ENCODE data around the gene PTX3. TPM values are rescaled to one million over a fixed set of nuclear protein-coding genes. Genes with fewer than 3 reads are reported as not detected.
A peak's percentile ranks its signal among the peaks of the same experiment; 100 is the strongest.

PTX3 gene
- total RNA-seq, 2 experiments from 2014 or later = 0.10 TPM; not detected in 1

DNA sequence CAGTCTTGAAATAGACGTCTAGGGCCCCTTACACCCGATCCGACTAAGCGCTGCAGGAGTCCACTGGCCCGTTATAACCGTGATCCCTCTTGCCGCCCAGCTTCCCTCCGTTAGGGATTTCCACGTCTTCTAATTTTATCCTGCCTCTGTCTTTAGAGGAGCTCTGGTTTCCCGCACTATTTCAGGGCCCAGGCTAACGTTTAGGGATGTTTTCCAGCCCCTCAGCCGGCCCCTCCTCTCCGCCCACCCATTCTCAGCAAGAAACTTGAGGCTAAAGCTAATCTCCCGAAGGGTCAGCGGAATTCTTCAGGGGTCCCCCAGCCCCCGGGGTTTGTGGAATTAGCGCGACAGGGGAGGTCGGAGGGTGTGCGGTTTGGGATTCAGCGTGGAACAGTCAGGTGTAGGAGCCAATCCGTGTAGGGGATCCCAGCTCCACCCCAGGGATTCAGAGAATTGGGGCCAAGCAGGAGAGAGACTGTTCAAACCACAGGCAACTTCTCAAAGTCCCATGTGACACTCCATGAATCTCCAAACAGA, 1.6 kb downstream of the PTX3 start:
- H3K9me3 Mint-ChIP-seq = no peaks in the 10 kb centered on the region
- ChIA-PET POLR2A (no interaction called here), CTCF (interaction anchor here (0.7 kb wide), 1 partner anchor 94 kb away, joined by 4 read pairs; no protein-coding TSS in a partner anchor)
- H3K36me3 Mint-ChIP-seq = no peaks in the 10 kb centered on the region
- peaks cover 25% of the 10 kb centered on the region for H3K27me3 Mint-ChIP-seq
- DNase-seq = no peak
- peak overlapping the region; percentile 16 for H3K4me3 Mint-ChIP-seq
- no peak overlapping the region for H3K27ac Mint-ChIP-seq
- intact Hi-C loops (cut with micrococcal nuclease) = no loop called here
- peaks cover 10% of the 10 kb centered on the region for H3K4me1 Mint-ChIP-seq (ENCODE audit: low read depth)

DNA sequence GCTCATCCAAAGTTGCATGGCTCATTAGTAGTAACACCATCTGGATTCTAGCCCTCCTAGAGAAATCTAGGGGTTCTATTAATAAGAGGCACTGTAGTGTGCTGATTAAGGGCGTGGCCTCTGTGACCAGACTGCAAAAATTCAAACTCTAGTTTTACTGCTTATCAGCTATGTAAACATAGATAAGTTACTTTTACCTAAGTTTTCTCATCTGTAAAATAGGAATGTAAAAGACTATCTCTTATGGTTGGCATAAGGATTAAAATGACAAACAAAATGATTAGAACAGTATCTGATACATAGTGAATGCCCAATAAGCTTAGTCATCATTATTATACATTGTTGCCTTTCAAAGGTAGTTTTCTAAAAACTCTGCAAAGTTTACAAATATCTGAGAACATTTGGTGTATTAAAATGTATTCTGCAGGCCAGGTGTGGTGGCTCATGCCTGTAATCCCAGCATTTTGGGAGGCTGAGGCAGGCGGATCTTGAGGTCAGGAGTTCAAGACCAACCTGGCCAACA, 4.5 kb downstream of the PTX3 start:
- no peaks in the 10 kb centered on the region for H3K9me3 Mint-ChIP-seq
- no peak for DNase-seq
- ChIA-PET CTCF (interaction anchor here (0.6 kb wide), 1 partner anchor 1825 kb away, joined by 3 read pairs; no protein-coding TSS in a partner anchor), POLR2A (no interaction called here)
- H3K4me1 Mint-ChIP-seq (ENCODE audit: low read depth) = peaks cover 10% of the 10 kb centered on the region
- H3K36me3 Mint-ChIP-seq = no peaks in the 10 kb centered on the region
- no peak overlapping the region for H3K27ac Mint-ChIP-seq
- intact Hi-C loops (cut with micrococcal nuclease) = no loop called here
- peaks cover 25% of the 10 kb centered on the region for H3K27me3 Mint-ChIP-seq
- H3K4me3 Mint-ChIP-seq = no peak overlapping the region

DNA sequence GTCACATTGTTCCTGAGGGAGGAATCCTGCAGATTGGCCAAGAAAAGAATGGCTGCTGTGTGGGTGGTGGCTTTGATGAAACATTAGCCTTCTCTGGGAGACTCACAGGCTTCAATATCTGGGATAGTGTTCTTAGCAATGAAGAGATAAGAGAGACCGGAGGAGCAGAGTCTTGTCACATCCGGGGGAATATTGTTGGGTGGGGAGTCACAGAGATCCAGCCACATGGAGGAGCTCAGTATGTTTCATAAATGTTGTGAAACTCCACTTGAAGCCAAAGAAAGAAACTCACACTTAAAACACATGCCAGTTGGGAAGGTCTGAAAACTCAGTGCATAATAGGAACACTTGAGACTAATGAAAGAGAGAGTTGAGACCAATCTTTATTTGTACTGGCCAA, 6.1 kb downstream of the PTX3 start:
- POLR2A ChIA-PET = no interaction called here
- H3K36me3 Mint-ChIP-seq = no peaks in the 10 kb centered on the region
- intact Hi-C loops (cut with micrococcal nuclease) = no loop called here
- H3K27me3 Mint-ChIP-seq = peaks cover 13% of the 10 kb centered on the region
- no peak overlapping the region for H3K4me3 Mint-ChIP-seq
- H3K27ac Mint-ChIP-seq = no peak overlapping the region
- DNase-seq = no peak
- CTCF ChIA-PET = no interaction called here
- peaks cover 4% of the 10 kb centered on the region for H3K4me1 Mint-ChIP-seq (ENCODE audit: low read depth)
- H3K9me3 Mint-ChIP-seq = no peaks in the 10 kb centered on the region

DNA sequence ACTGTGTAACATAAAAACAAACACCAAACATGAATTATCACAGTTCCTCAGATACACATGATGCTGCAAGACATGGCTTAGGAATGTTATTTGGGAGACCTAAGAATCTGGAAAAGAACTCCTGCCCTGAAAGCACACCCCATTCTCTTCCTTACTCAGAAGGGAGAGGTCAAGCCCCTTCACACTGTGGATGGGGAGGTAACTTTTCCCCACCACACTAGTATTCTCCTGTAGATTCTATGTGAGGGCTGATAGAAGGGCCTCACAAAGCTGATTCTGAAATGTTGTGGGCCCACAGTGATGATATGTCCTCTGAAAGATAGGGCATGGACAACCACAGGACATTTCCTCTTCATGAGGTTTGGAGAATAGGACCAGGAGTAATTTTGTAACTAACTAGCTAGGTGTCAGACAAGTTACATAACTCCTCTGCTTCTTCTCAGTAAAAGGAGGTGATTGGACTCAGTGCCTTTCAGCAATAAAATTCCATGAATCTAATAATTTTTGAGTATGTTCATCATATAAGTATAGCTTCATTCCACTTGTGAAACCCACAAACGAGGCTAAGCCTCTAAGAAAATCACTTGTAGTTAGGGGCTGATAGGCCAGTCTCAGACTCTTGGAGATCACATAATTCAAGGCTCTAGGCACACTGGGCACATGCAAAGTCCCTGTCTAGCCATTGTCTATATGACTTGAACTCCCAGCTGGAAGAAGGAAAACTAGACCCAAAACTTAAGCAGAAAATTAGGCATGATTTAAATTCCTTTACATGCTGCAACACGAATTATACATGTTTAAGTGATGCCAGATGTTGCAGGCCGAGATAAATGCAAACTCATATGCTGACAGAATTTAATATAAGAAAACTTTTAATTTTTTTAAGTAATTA, 7.5 kb downstream of the PTX3 start:
- CTCF ChIA-PET = interaction anchor here (0.6 to 1.1 kb wide), 2 partner anchors 13 to 21 kb away, joined by 3 read pairs; no protein-coding TSS in a partner anchor
- POLR2A ChIA-PET = no interaction called here
- Mint-ChIP-seq H3K36me3 (no peaks in the 10 kb centered on the region), H3K4me3 (no peak overlapping the region), H3K27me3 (peaks cover under 1% of the 10 kb centered on the region), H3K4me1 (ENCODE audit: low read depth) (no peaks in the 10 kb centered on the region), H3K9me3 (no peaks in the 10 kb centered on the region), H3K27ac (no peak overlapping the region)
- no peak for DNase-seq
- intact Hi-C loops (cut with micrococcal nuclease) = no loop called here

DNA sequence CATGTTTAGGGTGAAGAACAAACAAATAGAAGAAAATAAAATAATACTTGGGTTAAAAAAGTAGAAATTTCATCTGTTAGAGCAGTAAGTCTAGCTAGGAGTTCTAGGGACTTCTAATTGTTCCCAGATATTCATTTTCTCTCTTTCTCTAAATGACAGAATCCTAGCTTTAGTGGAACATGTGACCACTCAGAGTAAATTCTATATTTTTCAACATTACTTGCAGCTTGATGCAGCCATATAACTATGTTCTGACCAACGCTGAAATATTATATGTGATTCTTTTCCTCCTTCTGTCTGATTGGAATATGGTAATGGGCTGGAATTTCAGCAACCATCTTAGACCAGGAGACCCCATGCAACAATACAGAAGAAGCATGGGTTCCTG, 8.1 kb downstream of the PTX3 start:
- no peaks in the 10 kb centered on the region for H3K4me1 Mint-ChIP-seq (ENCODE audit: low read depth)
- intact Hi-C loops (cut with micrococcal nuclease) = no loop called here
- no peak overlapping the region for H3K4me3 Mint-ChIP-seq
- no peak for DNase-seq
- ChIA-PET CTCF (no interaction called here), POLR2A (no interaction called here)
- H3K9me3 Mint-ChIP-seq = no peaks in the 10 kb centered on the region
- H3K27me3 Mint-ChIP-seq = no peaks in the 10 kb centered on the region
- H3K27ac Mint-ChIP-seq = no peak overlapping the region
- H3K36me3 Mint-ChIP-seq = no peaks in the 10 kb centered on the region

DNA sequence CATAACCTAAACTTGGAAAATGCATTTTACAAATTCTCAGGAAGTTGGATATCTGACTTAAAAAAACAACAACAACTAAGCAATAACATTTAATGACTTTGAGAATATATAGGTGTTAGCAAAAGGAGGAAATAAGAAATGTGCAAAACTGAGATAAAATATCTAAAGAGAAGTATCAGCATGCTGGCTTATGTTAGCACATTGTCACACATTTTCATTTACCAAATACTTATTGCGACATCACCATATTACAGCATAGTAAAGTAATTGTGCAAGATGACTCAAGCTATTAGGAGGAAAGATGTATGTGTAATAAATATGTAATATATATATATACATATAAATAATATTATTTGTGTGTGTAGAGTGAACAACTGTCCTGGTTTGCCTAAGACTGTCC, 9.2 kb downstream of the PTX3 start:
- intact Hi-C loops (cut with micrococcal nuclease) = no loop called here
- H3K27me3 Mint-ChIP-seq = no peaks in the 10 kb centered on the region
- no peak overlapping the region for H3K4me3 Mint-ChIP-seq
- ChIA-PET POLR2A (no interaction called here), CTCF (no interaction called here)
- no peak overlapping the region for H3K27ac Mint-ChIP-seq
- no peaks in the 10 kb centered on the region for H3K36me3 Mint-ChIP-seq
- no peaks in the 10 kb centered on the region for H3K4me1 Mint-ChIP-seq (ENCODE audit: low read depth)
- no peak for DNase-seq
- H3K9me3 Mint-ChIP-seq = no peaks in the 10 kb centered on the region

DNA sequence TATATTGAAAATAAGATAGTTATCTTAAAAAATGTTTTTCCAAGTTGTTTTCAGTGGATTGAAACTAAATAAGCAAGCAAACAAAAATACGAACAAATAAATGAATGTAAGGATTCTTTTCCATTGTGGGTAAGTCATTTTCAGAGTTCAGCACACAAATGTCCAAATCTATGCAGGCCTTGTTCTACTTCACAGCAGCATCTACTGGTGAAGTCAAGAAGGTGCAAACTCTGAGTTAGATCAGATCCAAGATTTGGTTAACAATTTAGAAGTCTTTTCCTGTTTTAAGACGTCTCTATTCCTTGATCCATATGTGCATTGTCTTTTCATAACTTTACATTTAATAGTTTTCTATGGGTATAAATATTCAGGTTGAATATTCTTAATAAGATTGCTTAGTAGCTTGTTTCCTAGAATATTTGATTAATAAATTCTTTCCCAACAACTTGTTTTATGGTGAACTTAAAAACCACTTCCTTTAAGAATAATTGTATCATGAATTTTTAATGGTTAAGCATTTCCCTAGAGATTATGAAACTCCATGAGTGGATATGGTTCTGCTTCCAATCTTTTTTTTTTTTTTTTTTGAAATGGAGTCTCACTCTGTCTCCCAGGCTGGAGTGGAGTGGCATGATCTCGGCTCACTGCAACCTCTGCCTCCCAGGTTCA, 10.5 kb downstream of the PTX3 start:
- H3K4me3 Mint-ChIP-seq = no peak overlapping the region
- DNase-seq = no peak
- H3K27me3 Mint-ChIP-seq = no peaks in the 10 kb centered on the region
- H3K27ac Mint-ChIP-seq = no peak overlapping the region
- intact Hi-C loops (cut with micrococcal nuclease) = no loop called here
- CTCF ChIA-PET = no interaction called here
- POLR2A ChIA-PET = no interaction called here
- H3K9me3 Mint-ChIP-seq = no peaks in the 10 kb centered on the region
- H3K4me1 Mint-ChIP-seq (ENCODE audit: low read depth) = no peaks in the 10 kb centered on the region
- no peaks in the 10 kb centered on the region for H3K36me3 Mint-ChIP-seq

DNA sequence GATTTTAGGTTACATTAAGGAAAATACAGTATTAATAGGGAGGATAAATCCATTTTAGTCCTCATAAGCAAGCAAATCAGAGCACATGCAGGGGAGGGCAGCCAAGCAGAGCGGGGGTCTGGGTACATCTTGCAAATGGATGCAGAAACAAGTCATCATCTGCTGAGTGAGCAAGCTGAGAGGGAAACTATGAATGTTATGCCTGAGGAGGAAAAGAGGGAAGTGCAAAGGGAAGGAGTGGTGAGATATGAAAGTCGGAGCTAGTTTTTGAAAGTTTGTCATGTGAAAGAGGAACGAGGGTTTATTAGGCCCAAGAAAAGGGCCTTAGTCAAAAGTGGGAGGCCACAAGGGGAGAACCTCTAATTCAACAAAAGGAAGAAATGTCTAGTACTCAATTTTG, 15.4 kb downstream of the PTX3 start:
- no peak overlapping the region for H3K27ac Mint-ChIP-seq
- CTCF ChIA-PET = no interaction called here
- H3K9me3 Mint-ChIP-seq = no peaks in the 10 kb centered on the region
- no peaks in the 10 kb centered on the region for H3K36me3 Mint-ChIP-seq
- intact Hi-C loops (cut with micrococcal nuclease) = no loop called here
- DNase-seq = no peak
- H3K4me3 Mint-ChIP-seq = no peak overlapping the region
- no peaks in the 10 kb centered on the region for H3K4me1 Mint-ChIP-seq (ENCODE audit: low read depth)
- POLR2A ChIA-PET = no interaction called here
- H3K27me3 Mint-ChIP-seq = no peaks in the 10 kb centered on the region

DNA sequence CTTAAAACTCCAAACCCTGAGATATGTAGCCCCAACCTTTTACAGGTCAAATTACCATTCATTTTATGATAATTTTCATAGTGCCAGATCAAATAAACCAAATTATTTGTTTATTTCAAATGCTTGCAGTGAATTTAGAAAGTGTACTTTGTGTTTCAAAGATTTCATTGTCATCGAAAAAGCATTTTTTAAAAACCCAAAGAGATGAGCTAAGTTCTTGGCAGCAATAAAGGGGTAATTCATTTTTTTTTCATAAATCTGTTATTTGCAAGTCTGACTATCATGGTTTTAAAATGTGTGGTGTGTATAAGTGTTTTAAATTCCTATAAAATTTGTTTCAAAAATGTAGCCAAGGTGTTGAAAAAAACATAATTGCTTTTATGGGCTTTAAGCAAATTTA, 17.2 kb downstream of the PTX3 start:
- Mint-ChIP-seq H3K36me3 (no peaks in the 10 kb centered on the region), H3K9me3 (no peaks in the 10 kb centered on the region), H3K27me3 (no peaks in the 10 kb centered on the region), H3K4me3 (no peak overlapping the region), H3K27ac (no peak overlapping the region), H3K4me1 (ENCODE audit: low read depth) (no peaks in the 10 kb centered on the region)
- POLR2A ChIA-PET = no interaction called here
- intact Hi-C loops (cut with micrococcal nuclease) = no loop called here
- no peak for DNase-seq
- CTCF ChIA-PET = no interaction called here

DNA sequence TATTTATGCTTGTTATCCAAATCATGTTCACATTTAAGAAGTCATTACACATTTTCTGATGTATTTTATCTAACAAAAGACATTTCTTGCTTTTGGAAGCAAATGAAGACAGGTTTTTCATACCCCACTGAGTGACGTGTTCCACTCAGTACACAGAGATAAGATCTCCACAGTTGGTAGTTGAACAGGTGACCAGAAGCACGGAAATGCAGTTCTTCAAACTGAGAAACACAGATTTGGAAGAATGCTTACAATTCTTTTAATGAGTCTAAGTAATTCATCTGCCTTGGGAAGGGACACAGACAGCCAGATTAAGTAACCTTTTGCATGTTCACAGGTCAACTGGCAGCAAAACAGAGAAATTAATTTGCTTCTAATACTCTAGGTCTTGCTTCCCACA, 23.1 kb downstream of the PTX3 start:
- peaks cover 7% of the 10 kb centered on the region for H3K27me3 Mint-ChIP-seq
- no peak for DNase-seq
- H3K4me1 Mint-ChIP-seq (ENCODE audit: low read depth) = no peaks in the 10 kb centered on the region
- ChIA-PET POLR2A (no interaction called here), CTCF (no interaction called here)
- no peaks in the 10 kb centered on the region for H3K36me3 Mint-ChIP-seq
- H3K9me3 Mint-ChIP-seq = no peaks in the 10 kb centered on the region
- intact Hi-C loops (cut with micrococcal nuclease) = no loop called here
- no peak overlapping the region for H3K4me3 Mint-ChIP-seq
- no peak overlapping the region for H3K27ac Mint-ChIP-seq

DNA sequence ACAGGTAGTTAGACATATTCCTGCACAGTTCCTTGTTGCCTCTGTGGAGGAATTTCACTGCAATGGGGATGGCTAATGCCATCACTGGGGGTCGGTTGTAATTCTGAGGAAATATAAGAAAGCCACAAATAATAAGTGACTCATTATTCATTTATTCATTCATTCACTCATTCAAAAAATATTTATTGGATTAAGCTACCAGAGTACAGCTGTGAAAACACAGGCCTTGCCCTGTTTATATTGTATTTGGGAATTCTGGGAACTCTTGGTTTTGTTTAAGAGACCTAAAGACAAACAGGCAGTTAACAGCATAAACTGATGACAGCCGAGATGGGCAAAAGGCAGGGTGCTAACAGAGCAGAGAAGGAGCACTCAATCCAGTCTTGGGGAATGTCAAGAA, 23.6 kb downstream of the PTX3 start:
- intact Hi-C loops (cut with micrococcal nuclease) = no loop called here
- H3K27me3 Mint-ChIP-seq = peaks cover 7% of the 10 kb centered on the region
- H3K4me1 Mint-ChIP-seq (ENCODE audit: low read depth) = no peaks in the 10 kb centered on the region
- no peak for DNase-seq
- no peaks in the 10 kb centered on the region for H3K9me3 Mint-ChIP-seq
- H3K4me3 Mint-ChIP-seq = no peak overlapping the region
- ChIA-PET POLR2A (no interaction called here), CTCF (interaction anchor here (1.2 kb wide), 1 partner anchor 146 kb away, joined by 3 read pairs; no protein-coding TSS in a partner anchor)
- no peaks in the 10 kb centered on the region for H3K36me3 Mint-ChIP-seq
- H3K27ac Mint-ChIP-seq = no peak overlapping the region

DNA sequence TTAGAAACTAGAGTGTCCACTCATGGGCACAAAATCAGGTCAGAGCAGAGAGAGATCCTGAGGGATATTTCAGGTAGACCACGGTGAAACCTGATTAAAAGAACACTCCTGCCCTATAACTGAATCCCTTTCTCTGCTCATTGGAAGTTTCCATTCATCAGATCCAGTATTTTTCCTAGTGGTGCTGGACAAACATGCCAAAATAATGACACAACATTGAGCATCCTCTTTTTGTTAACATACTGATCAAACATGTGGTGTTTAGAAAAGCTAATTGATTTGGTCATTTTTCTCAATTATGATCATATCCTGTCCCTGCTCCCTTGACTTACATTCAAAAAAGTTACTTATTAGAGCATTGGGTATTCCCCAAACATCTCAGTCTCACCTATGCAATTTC, 27.2 kb downstream of the PTX3 start:
- ChIA-PET CTCF (no interaction called here), POLR2A (no interaction called here)
- H3K27me3 Mint-ChIP-seq = peaks cover 7% of the 10 kb centered on the region
- no peak overlapping the region for H3K27ac Mint-ChIP-seq
- H3K4me3 Mint-ChIP-seq = no peak overlapping the region
- intact Hi-C loops (cut with micrococcal nuclease) = no loop called here
- H3K36me3 Mint-ChIP-seq = no peaks in the 10 kb centered on the region
- no peak for DNase-seq
- no peaks in the 10 kb centered on the region for H3K4me1 Mint-ChIP-seq (ENCODE audit: low read depth)
- H3K9me3 Mint-ChIP-seq = no peaks in the 10 kb centered on the region
